DMS 273 treated with DMSO at 0.1 percent for 48 hours (cell line): ENCODE measurements around the gene CISD1.
"Not testable (repeated sequence)": the region's sequence is repeated elsewhere in the genome, so short reads cannot be mapped to it uniquely, and the experiment has no call there.

Experiments used
- DNase-seq: peaks from one replicate; lab custom pipeline; 2025; lab: John Stamatoyannopoulos, UW

CISD1 gene

GRCh38 chr10:58268946-58269781, at the start of gene CISD1:
Gene CISD1 (plus strand): TSS chr10:58269162. CDS start chr10:58269274, 112 bp downstream.
- peak; percentile 92 for DNase-seq

- DNase-seq = no peak
Observed at GRCh38 chr10:58219875-58220274, 49.1 kb upstream of the CISD1 start.

DNA sequence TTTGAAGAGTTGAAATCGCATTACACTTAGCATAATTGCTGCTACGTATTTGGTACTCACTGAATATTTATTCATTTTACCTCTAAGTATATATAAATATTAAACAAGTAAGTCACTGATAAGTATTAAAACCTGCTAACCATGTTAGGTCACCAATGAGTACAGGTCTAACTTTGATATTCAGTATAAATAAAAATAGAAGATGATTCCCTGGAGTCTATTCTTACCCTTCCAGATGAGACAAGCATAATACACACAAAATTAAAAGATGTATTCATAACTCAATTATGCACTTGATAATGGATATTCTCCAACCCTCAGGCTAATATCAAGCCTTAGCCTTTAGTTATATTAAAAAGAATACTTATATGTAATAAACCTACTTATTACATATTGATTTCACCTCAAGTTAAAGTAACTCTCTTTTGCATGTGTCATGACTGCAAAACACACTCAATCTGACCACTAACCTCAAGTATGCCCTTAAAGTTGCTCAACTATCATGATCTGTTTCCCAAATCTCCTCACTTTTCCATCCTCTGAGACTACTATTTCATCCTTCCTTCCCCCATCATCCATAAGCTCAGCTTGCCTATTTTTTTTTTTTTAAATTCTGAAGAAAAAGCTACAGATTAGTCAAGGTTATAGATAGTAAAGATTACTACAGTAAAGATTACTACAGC, 48.1 kb upstream of the CISD1 start:
- no peak for DNase-seq

GRCh38 chr10:58225654-58226053, 43.3 kb upstream of the CISD1 start:
- DNase-seq = no peak

- not testable (repeated sequence) for DNase-seq
Observed at GRCh38 chr10:58229856-58230255, 39.1 kb upstream of the CISD1 start.

GRCh38 chr10:58237014-58237834, 31.7 kb upstream of the CISD1 start:
- DNase-seq = no peak

DNA sequence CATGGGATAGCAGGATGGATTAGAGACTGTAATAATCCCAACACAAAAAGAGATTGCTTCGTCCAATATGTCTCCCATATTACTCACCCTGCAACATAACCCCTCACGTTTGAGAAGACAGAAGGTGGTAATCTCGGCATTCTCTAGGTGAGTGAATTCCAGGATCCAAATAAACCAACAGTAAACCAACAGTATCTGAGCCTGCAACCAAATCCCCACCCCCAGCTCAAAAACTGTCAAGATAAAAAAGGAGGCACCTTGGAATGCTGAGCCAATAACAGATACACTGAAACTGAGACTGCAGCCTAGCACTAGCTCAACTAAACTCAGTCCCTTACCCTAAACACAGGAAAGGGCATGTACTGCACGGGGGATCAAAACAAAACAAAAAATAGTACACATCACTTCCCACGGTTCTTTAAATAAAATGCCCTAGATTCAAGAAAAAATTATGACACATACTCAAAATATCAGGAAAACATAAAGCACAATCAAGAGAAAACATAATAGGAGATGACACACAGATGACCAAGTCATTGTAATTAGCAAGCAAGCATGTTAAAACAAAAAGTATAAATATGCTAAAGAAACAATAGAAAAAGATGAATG, 29.3 kb upstream of the CISD1 start:
- DNase-seq = no peak

DNA sequence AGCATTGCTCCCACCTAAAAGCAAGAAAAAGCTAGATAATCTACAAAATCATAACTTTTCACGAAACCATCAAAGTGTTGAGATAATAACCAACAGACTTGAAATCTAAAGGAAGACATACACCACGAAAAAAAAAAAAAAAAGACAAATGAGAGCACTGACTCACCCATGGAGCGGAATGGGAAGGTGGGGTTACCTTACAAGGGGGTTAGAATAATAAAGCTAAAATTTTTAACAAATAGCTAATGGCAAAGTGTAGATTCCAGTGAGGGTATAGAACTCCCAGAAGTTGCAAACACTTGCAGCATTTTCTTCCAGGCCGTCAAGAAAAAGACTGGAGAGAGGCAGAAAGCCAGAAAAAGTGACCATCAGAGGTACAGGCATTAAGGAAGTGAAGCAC, 28.4 kb upstream of the CISD1 start:
- DNase-seq = no peak

DNA sequence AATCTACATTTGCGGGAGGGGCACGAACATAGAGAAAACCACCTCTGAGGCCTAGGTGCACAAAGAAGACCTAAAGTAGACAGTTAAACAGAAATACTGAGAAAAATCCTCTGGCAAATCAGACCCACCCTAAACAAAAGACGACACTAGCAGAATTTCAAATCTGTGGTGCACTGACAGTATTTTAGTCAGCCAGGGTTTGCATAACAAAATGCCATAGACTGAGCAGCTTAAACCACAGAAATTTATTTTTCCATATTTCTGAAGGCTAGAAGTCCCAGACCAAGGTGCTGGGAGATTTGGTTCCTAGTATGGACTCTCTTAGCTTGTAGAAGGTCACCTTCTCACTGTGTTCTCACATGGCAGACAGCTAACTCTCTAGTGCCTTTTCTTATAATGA, 27.6 kb upstream of the CISD1 start:
- DNase-seq = no peak

- no peak for DNase-seq
Observed at GRCh38 chr10:58243269-58243668, 25.7 kb upstream of the CISD1 start.

DNA sequence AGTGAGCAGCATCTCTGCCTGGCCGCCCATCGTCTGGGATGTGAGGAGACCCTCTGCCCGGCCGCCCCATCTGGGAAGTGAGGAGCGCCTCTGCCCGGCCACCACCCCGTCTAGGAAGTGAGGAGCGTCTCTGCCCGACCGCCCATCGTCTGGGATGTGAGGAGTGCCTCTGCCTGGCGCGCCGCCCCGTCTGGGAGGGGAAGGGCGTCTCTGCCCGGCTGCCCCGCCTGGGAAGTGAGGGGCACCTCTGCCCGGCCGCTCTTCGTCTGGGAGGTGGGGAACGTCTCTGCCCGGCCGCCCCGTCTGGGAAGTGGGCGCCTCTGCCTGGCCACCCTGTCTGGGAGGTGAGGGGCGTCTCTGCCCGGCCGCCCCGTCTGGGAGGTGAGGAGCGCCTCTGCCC, 25.2 kb upstream of the CISD1 start:
- not testable (repeated sequence) for DNase-seq

- DNase-seq = not testable (repeated sequence)
Observed at GRCh38 chr10:58244242-58244641, 24.7 kb upstream of the CISD1 start.

DNA sequence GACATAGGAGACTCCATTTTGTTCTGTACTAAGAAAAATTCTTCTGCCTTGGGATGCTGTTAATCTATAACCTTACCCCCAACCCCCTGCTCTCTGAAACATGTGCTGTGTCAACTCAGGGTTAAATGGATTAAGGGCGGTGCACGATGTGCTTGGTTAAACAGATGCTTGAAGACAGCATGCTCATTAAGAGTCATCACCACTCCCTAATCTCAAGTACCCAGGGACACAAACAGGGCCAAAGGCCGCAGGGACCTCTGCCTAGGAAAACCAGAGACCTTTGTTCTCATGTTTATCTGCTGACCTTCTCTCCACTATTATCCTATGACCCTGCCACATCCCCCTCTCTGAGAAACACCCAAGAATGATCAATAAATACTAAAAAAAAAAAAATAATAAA, 24.3 kb upstream of the CISD1 start:
- not testable (repeated sequence) for DNase-seq

GRCh38 chr10:58253184-58253583, 15.8 kb upstream of the CISD1 start:
- DNase-seq = no peak

GRCh38 chr10:58254644-58255043, 14.3 kb upstream of the CISD1 start:
- no peak for DNase-seq

GRCh38 chr10:58256013-58256780, 12.8 kb upstream of the CISD1 start:
- not testable (repeated sequence) for DNase-seq

DNA sequence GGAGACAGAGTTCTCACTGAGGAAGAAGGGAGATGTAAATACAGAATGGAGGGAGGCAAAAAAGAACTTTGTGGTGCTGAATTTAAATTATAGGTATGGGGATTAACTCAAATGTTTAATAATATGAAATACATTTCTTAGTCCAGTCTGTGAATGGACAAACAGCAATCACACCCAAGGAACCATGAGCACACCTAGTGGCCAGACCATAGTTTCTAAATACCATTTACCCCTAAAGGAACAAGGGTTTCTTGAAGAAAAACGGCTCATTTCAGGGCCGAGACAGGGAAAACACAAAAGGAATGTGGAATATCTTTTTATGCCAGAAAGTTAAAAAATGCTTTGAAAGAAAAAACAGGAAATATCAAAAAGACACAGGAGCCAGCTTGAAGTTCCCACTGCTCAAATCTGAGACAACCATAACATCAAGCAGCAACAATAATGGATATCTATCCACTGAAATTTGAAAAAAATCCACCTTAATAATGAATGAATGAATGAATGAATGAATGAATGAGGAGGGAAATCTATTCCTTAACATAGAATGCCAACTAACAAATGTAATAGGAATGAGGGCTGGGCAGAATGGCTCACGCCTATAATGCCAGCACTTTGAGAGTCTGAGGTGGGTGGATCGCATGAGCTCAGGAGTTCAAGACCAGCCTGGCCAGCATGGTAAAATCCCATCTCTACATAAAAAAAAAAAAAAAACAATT, 9.8 kb upstream of the CISD1 start:
- DNase-seq = no peak

DNA sequence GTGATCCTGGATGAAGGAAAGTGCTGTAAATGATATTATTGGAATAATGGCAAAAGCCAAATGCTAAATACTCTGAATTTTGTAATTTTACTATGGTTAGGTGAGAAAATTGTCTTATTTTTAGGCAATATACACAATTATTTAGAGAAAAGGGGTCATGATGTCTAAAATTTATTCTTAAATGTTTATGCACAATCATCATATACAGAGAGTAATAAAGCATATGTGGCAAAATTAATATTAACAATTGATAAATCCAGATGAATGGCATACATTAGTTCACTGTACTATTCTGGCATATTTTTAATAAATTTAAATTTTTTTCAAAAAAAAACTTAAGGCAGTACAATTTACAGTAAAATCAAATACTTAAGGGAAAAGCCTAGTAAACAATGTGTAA, 8.6 kb upstream of the CISD1 start:
- no peak for DNase-seq

- no peak for DNase-seq
Observed at GRCh38 chr10:58262766-58263165, 6.2 kb upstream of the CISD1 start.

DNA sequence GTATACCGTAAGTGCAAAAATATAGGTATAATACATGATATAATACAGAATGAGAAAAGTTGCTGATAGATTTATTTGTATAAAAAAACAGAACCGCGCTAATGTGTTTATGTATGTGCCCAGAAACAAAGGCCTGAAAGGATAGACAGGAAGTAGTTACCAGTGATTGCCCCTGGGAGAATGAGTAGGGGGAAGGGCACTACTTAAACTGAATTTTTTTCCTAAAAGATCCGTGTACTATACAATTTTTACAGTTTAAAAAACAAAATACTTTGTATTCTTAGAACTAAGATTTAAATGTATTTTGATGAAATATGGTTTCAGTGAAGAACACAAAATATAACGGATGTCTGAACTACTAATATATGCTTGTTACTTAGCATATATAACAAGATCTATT, 4.2 kb upstream of the CISD1 start:
- DNase-seq = no peak

DNA sequence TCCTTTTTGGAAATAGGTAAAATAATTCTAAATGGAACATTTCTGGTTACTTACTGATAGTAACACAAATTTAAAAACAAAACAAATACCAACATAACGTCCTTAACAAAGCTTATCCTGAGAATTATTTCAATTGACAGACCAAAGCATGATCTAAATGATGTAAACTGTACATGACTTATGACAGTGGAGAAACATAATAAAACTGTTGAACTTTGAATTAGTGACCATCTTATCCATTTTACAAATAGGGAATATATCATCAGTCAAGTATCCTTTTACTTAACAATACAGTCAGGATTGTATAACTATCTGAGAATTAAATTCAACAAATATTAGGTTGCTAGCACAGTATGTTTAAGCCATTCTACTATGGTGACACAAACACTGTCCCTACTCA, 3.7 kb upstream of the CISD1 start:
- DNase-seq = no peak
